Stimulated activated CD4-positive, alpha-beta T cell treated with anti-CD3 and anti-CD28 coated beads, Interleukin-1b, Interleukin-23, amount 100 ng/mL, for 24 hours (primary cell): ENCODE results near the gene CYP20A1.
A peak's percentile ranks its signal among the peaks of the same experiment; 100 is the strongest.
"Not testable (repeated sequence)": the region's sequence is repeated elsewhere in the genome, so short reads cannot be mapped to it uniquely, and the experiment has no call there.

Source experiments
- DNase-seq, 4 experiments: peaks; one replicate each; pipeline ENCODE4 v3.0.0-alpha.2; 2020; ENCODE audit warnings: low read depth in 4 of 4, low spot score in 1 of 4

CYP20A1 gene, protein sequence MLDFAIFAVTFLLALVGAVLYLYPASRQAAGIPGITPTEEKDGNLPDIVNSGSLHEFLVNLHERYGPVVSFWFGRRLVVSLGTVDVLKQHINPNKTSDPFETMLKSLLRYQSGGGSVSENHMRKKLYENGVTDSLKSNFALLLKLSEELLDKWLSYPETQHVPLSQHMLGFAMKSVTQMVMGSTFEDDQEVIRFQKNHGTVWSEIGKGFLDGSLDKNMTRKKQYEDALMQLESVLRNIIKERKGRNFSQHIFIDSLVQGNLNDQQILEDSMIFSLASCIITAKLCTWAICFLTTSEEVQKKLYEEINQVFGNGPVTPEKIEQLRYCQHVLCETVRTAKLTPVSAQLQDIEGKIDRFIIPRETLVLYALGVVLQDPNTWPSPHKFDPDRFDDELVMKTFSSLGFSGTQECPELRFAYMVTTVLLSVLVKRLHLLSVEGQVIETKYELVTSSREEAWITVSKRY

DNA sequence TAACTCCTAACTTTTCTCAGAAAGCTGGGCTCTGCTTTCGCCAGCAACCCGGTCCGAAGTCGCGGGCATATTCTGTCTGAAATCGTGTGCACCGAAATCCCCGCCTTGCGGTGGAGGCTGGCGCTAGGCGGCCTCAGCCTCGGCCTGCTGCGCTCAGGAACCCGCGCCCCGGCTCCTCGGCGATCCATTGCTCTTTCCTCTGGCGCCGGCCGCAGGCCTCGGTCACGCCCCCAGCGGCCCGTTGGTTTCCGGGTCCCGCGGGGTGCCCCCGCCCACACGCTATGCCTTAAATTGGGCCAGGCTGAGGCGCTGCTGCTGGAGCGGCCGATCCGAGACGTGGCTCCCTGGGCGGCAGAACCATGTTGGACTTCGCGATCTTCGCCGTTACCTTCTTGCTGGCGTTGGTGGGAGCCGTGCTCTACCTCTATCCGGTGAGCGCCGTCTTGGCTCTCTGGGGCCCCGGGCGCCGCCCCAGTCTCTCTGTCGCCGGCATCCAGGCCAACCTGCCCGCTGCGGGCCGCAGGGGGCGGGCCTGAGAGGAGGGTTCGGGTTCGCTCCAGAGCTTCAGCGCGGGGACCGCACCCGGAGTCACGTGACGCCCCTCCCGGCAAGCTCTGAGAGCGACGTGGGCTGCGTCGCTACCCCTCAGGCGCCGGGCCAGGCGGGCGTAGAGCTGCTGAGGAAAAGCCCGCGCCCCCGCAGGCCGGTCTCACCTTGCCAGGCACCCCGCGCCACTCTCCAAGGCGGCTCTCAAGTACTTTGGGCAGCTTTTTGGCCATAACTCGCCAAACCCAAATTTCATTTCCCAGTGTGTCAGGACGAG is at the start of gene CYP20A1:
Gene CYP20A1, plus strand, starts transcription at position 315 of the 823 bp plus-strand sequence. Its CDS starts 45 bp downstream, at position 360.
- peak; percentile 91 to 97 (median 96) for DNase-seq

DNA sequence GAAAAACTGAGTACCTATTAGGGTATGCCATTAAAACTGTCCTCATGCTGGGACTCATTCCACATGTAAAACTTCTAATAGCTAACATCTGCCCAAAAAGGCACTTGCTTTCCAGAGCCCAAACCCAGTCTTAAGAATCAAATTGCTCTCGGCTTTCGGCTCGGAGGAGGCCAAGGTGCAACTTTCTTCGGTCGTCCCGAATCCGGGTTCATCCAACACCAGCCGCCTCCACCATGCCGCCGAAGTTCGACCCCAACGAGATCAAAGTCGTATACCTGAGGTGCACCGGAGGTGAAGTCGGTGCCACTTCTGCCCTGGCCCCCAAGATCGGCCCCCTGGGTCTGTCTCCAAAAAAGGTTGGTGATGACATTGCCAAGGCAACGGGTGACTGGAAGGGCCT is 48.3 kb upstream of the CYP20A1 start:
- DNase-seq, result not testable (repeated sequence)

DNA sequence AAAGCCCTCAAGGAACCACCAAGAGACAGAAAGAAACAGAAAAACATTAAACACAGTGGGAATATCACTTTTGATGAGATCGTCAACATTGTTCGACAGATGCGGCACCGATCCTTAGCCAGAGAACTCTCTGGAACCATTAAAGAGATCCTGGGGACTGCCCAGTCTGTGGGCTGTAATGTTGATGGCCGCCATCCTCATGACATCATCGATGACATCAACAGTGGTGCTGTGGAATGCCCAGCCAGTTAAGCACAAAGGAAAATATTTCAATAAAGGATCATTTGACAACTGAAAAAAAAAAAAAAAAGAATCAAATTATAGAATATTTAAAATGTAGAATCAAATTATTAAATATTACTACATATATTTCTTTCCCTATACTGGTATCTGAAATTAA is 47.8 kb upstream of the CYP20A1 start:
- not testable (repeated sequence) for DNase-seq

DNA sequence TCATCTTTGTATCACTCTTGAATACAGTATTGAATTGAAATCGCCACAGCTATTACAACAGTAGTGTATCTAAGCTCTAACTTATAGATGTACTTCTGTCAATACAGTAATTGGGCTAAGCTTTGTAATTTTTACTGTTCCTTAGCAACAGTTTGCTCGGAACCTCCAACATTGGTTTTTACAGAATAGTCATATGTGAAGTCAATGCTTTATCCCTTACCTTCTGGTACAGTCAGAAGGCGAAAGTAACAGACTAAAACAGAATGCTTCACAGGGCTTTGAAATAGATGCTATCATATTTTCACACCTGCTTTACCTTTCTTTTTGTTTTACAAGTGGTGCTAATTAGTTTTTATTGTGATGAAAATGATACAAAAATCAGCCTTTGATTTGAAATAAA is 46.9 kb upstream of the CYP20A1 start:
- no peak for DNase-seq

DNA sequence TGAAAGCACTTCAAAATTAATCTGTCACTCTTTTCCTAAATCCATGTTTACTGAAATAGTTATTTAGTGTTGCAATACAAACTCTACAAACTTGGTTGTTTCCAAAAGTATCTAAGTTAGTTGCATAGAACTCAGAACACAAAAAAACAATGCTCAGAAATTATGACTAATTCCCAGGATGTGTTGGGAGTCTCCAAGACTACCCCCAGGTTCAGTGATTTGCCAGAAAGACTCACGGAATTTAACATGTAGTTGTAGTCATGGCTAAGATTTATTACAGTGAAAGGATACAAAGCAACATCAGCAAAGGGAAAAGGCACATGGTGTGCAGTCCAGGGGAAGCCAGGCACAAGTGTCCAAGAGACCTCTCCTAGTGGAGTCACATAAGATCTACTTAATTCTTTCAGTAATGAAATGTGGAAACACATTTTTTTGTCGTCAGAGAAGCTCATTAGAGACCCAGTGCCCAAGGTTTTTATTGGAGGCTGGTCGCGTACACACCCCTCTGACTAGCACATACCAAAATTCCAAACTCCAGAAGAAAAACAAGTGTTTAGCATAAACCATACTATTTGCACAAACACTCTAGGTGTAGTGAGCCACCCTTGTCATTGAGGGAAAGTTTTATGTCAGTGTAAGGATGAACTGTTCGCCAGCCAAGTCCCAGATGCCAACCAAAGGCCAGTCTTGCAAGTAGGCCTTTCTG is 43.3 kb upstream of the CYP20A1 start:
- DNase-seq, result no peak

DNA sequence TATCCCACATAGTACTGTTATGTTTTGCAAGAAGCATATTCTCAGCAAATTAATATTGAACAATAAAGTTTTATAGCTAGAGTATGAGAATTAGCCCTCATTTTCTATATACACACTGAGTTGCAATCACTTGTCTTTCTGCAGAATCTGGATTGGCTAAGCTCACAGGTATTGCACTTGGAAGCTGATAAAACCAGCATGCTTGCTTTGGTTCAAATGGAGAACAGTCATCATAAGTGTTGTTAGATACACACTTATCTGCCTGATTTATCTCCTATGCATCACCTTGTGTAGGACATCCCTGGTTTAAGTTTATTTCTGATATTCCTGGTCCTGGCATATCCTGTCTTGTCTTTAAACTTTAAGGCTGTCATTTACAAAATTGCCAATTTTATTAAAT is 38.0 kb upstream of the CYP20A1 start:
- DNase-seq, result no peak

DNA sequence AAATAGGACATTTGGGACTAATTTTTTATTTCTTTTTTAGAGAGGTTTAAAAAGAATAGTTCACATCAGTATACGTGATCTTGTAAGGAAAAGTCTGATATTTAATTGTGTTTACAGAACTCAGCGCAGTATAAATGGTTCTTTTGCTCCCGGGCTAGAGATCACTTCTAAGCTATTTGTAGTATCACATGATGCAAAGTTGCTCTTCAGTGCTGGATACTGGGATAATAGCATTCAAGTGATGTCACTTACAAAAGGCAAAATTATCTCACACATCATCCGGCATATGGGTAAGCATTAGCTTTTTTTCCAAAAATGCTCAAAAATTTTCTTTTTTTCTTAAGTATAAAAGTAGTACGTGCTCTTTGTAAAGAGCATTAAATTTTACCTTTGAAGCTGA is 37.4 kb upstream of the CYP20A1 start:
- DNase-seq, result no peak

DNA sequence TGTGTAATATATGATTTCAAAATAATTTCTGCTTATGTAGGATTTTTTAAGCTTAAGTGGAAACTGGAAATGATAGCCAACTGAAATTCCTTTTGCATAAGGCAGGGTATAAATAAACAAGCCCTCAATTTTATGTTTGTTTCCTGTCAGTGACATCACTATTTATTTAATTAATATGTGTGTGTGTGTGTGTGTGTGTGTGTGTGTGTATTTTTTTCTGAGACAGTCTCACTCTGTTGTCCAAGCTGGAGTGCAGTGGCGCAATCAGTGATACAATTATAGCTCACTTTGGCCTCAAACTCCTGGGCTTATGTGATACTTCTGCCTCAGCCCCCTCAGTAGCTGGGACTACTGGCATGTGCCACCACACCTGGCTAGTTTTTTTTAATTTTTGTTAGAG is 29.3 kb upstream of the CYP20A1 start:
- no peak for DNase-seq

DNA sequence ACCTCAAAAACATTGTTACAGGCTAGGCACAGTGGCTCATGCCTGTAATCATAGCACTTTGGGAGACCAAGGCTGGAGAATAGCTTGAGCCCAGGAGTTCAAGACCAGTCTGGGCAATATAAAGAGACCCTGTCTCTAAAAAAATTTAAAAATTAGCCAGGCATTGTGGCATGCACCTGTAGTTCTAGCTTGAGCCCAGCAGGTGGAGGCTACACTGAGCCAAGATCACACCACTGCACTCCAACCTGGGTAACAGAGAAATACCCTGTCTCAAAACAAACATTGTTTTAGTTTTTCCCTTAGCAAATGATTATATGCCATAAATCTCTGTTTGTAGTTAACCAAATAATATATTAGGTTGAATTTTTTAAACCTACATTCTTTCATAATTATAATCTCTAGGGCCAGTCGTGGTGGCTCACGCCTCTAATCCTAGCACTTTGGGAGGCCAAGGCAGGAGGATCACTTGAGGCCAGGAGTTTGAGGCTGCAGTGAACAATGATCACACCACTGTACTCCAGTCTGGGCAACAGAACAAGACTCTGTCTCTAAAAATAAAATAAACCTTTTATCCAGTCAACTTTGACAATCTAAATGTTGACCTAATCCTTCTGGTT is 13.3 kb upstream of the CYP20A1 start:
- no peak for DNase-seq

DNA sequence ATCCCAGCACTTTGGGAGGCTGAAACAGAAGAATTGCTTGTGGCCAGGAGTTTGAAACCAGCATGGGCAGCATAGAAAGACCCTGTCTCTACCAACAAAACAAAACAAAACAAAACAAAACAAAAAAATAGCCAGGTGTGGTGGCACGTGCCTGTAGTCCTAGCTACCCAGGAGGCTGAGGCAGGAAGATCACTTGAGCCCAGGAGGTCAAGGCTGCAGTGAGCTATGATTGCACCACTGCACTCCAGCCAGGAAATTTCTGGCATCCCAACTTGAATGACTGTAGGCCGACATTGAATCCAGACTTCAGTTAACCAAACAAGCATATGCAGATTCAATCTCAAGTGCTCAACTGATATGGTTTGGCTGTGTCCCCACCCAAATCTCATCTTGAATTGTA is 9.1 kb upstream of the CYP20A1 start:
- not testable (repeated sequence) for DNase-seq

DNA sequence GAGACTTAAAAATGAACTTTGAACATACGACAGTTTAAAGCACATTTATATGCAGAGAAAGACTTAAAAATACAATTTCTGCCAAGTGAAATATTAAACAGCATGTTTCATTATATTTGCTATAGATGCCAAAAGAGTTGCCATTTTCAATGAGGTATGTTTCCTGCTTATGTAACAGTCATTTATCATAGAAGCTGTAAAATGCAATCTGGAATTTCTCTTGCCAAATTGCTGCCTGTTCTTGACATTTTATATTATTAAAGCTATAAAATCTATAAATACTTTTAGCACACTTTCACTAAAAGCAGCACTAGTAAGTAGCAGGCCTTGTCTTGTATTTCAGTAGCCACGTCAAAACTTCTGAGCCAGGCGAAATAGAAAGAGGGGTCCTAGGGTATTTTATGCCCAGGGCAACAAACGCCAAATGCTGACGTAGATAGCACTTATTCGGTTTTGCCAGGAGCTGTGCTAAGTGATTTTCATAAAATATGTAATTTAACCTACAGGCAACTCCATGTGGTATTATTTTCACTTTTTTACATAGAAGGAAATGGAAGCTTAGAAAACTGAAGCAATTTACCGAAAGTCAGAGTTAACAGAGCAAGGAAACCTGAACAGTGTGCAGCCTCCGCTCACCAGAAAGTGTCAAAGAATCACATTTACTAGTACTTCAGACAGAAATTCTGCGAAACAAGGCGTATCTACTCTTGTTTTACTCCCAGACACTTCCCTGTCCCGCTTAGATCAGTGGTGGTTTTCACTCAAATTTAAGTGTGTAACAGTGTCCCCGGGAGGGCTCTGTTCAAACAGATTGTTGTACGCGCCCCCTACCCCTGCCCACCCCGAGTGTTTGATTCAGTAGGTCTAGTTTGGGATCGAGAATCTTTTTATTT is 1.2 kb upstream of the CYP20A1 start:
- no peak for DNase-seq

DNA sequence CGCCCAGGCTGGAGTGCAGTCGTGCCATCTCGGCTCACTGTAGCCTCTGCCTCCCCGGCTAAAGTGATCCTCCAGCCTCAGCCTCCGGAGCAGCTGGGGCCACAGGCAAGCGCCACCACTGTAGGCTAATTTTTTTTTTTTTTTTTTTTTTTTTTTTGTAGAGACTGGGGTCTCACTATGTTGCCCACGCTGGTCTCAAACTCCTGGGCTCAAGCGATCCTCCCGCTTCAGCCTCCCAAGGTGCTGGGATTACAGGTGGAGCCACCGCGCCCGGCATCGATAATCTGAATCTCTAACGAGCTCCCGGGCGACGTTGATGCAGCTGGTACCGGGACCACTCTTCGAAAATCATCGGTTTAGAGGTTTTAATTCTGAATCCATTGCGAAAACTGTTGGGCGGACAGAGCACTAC is 520 bp upstream of the CYP20A1 start:
- peak in 1 of 4 experiments; percentile 9 for DNase-seq

DNA sequence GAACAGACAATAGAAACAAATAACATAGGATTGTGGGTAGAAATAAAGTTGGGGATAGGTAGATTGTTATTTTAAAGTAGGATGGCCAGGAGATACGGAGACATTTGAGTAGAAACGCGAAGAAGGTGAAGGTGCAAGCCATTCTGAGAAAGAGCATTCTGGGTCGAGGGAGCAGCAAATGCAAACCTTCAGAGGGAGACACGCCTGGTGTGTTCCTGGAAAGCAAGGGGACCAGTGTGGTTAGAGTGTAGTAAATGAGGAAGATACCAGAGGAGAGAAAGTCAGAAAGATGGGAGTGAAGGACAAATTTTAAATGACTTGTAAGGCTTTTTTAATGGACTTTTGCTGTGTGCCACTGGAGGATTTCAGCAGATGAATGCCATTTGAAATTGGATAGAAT is 1.7 kb downstream of the CYP20A1 start:
- DNase-seq, result no peak

DNA sequence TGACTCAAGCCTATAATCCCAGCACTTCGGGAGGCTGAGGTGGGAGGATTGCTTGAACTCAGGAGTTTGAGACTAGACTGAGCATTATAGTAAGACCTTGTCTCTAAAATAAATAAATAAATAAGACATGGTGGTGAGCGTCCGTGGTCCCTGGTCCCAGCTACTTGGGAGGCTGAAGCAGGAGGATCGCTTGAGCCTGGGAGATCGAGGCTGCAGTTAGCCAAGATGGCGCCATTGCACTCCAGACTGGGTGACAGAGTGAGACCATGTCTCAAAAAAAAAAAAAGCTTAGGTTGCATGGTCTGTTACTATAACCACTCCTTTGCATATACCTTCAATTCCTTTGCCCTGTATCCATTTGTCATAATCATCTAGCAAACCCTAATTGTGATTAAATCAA is 3.7 kb downstream of the CYP20A1 start:
- DNase-seq, result no peak

DNA sequence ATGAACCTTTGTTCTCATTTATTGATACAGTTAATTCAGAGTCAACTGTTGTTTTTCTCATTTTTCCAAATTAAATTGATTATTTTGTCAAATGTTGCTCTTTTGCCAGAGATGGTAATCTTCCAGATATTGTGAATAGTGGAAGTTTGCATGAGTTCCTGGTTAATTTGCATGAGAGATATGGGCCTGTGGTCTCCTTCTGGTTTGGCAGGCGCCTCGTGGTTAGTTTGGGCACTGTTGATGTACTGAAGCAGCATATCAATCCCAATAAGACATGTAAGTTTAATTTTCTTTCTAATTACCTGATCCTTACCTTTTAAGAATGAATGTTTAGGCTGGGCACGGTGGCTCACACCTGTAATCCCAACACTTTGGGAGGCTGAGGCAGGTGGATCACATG is 7.8 kb downstream of the CYP20A1 start:
- no peak for DNase-seq

DNA sequence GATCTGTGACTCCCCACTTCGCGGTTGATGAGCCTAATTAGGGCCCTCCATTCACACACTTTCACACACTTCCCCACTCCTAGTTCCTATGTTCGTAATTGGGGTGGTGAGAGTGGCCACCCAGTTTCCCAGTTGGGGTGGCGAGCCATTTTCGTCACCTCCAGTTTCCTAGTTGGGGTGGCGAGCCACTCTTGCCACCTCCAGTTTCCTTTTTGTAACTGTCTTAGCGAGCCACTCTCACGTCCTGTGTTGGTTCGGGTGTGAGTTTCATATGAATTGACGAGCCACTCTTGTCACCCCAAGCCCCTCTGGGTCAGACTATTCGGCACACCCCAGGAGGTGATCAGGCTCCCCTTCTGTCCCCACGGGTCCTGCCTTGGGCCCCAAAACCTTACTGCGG is 14.0 kb downstream of the CYP20A1 start:
- no peak for DNase-seq

DNA sequence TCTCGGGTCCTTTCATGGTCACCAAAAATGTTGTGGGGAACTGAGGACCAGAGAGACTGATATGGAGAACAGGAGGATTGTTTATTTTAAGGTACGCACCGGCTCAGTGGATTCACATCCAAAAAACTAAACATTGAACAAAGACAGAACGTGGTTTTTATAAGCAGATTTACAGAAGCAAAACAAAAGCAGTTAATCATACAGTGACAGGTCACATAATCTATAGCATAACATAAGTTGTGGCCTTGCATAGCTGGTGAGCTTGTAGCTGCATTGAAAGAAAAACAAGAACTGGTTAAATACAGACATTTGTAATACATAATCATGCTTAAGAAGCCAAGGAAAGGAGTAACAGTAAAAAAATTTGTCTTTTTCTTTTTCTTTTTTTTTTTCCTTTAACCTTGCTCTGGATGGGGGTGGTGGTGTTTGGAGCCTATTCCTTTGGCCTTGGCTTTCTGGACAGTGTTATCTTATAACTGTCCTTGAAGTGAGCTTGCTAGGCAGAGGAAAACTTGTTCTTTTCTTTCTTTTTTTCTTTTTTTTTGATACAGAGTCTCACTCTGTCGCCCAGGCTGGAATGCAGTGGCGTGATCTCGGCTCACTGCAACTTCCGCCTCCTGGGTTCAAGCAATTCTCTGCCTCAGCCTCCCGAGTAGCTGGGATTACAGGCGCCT is 14.7 kb downstream of the CYP20A1 start:
- not testable (repeated sequence) for DNase-seq

DNA sequence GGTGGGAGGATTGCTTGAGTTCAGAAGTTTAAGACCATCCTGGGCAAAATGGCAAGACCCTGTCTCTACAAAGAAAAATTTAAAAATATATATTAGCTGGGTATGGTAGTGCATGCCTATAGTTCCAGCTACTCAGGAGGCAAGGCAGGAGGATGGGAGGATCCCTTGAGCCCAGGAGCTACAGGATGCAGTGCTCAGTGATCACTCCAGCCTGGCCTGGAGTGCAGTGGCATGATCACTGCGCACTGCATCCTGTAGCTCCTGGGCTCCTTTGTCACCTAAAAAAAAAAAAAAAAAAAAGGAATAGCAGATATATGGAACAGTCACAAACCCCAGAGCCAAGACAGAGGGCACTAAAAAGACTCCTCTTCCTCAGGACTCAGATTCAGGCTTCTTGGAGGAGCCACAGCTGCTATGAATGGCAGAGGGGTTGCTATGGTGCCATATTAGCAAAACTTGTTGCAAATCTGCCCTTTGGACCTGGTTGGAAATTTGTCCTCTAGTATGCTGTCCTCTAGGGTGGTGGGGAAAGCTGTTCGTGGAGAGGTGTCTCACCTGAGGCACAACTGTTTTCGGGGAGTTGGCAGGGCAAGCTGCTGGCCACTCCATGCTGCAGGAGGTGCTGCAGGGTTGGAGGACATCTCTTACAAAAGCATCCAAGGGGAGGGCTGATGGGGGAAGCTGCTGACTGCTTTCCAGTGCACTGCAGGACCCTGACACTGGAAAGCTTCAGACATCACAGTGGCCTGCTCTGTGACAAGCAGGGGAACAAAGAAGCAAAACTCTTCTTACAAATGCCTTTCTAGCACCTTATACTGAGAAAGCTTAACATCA is 22.7 kb downstream of the CYP20A1 start:
- no peak for DNase-seq

DNA sequence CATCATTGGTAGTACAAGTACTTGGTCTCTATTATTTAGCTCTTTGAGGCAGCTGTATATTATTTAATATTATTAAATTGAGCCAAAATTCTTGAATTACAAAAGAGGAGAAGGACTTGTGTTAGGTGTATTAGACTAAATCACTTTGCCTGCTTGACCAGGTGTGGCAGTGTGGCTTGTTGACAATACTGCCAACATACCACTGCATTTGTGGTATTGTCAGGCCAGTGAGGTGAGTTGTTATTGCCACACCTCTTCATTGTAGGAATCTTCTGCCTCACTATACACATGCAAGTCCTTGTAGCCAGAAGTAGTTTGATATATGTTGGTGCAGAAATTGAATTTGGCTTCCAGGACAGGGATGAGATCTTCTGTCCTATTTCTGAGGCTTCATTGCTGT is 40.5 kb downstream of the CYP20A1 start:
- DNase-seq, result no peak
